H1 (cell line): ENCODE measurements around the gene CYTL1. TPM values are rescaled to one million over a fixed set of nuclear protein-coding genes. Genes with fewer than 3 reads are reported as not detected.

Source experiments
- CTCF ChIA-PET: fragments of 300-600 bp; sonication (Branson Sonifier 250); formaldehyde crosslinking; loops from one replicate; lab custom pipeline; 2021; ENCODE audit not compliant: partially characterized antibody; lab: Charles Lee
- POLR2A ChIA-PET: fragments of 300-600 bp; sonication (Branson Sonifier 250); formaldehyde crosslinking; loops from one replicate; lab custom pipeline; 2021; ENCODE audit warnings: inconsistent platforms; ENCODE audit not compliant: partially characterized antibody; lab: Charles Lee
- DNase-seq, 2 experiments: peaks; one replicate each; pipeline versions ENCODE4 v3.0.0 to v3.0.0-alpha.2; 2010 to 2022; ENCODE audit warnings: low spot score in 2 of 2, low read depth in 1 of 2, mixed read lengths in 1 of 2
- FAIRE-seq: peaks from 2 replicates; lab custom pipeline; 2011; peaks lifted over from hg19 to GRCh38; lab: Jason Lieb, UNC
- H2AFZ ChIP-seq: 2 replicates; pipeline ENCODE4 v1.8.1; 2012; ENCODE audit warnings: low read length, inconsistent platforms
- H2AK5ac ChIP-seq: 2 replicates; pipeline ENCODE4 v1.6.1; 2013; ENCODE audit warnings: low read depth, low read length
- H2BK120ac ChIP-seq: replicated peaks from 2 replicates; pipeline ENCODE3; 2013; ENCODE audit warnings: low read depth, low read length, inconsistent platforms
- H2BK12ac ChIP-seq: 2 replicates; pipeline ENCODE4 v1.6.1; 2013; ENCODE audit warnings: low read depth, low read length
- H2BK15ac ChIP-seq: 2 replicates; pipeline ENCODE4 v1.6.1; 2013; ENCODE audit warnings: low read length
- H2BK20ac ChIP-seq: 2 replicates; pipeline ENCODE4 v1.6.1; 2013; ENCODE audit warnings: low read length
- H2BK5ac ChIP-seq: 2 replicates; pipeline ENCODE4 v1.6.1; 2013; ENCODE audit warnings: low read depth, low read length
- H3K14ac ChIP-seq: 2 replicates; pipeline ENCODE4 v1.6.1; 2013; ENCODE audit warnings: inconsistent platforms; ENCODE audit not compliant: insufficient read length
- H3K18ac ChIP-seq: 2 replicates; pipeline ENCODE4 v1.6.1; 2013; ENCODE audit warnings: low read length; ENCODE audit errors: extremely low read depth
- H3K23ac ChIP-seq: 2 replicates; pipeline ENCODE4 v1.6.1; 2013; ENCODE audit warnings: inconsistent platforms; ENCODE audit not compliant: insufficient read length
- H3K23me2 ChIP-seq: 2 replicates; pipeline ENCODE4 v1.6.1; 2013; ENCODE audit warnings: low read depth, low read length
- H3K27ac ChIP-seq: 2 replicates; pipeline ENCODE4 v1.6.1; 2011; ENCODE audit warnings: low read depth, low read length, inconsistent platforms
- H3K27me3 ChIP-seq, 4 experiments: replicated peaks in 1 of 4; 1 replicate in 1 of 4; 2 replicates in 3 of 4; pipeline versions ENCODE4 v1.6.1 to v1.8.1; 2011 to 2013; ENCODE audit warnings: low read length in 3 of 4, mild to moderate bottlenecking in 3 of 4, inconsistent platforms in 2 of 4, mixed read lengths in 2 of 4, moderate library complexity in 1 of 4; ENCODE audit not compliant: control insufficient read depth in 3 of 4, insufficient read depth in 3 of 4; ENCODE audit errors: extremely low read depth in 1 of 4
- H3K36me3 ChIP-seq, 4 experiments: 2 replicates each; pipeline versions ENCODE4 v1.6.1 to v1.8.1; 2011 to 2013; ENCODE audit warnings: mild to moderate bottlenecking in 4 of 4, low read length in 3 of 4, moderate library complexity in 2 of 4, control low read depth in 1 of 4, inconsistent platforms in 1 of 4; ENCODE audit not compliant: insufficient read depth in 4 of 4, control insufficient read depth in 2 of 4
- H3K4ac ChIP-seq: replicated peaks from 2 replicates; pipeline ENCODE3; 2013; ENCODE audit warnings: low read length, low read depth, mixed read lengths, inconsistent platforms; ENCODE audit not compliant: insufficient read length
- H3K4me1 ChIP-seq, 4 experiments: replicated peaks in 1 of 4; 1 replicate in 1 of 4; 2 replicates in 3 of 4; pipeline versions ENCODE4 v1.6.1 to v1.8.1; 2011 to 2013; ENCODE audit warnings: low read length in 3 of 4, inconsistent platforms in 2 of 4, mixed read lengths in 1 of 4; ENCODE audit not compliant: insufficient read depth in 4 of 4, control insufficient read depth in 3 of 4
- H3K4me2 ChIP-seq, 2 experiments: 2 replicates each; pipeline versions ENCODE4 v1.6.1 to v1.8.1; 2011 to 2013; ENCODE audit warnings: low read depth in 2 of 2, low read length in 2 of 2, control low read depth in 1 of 2, inconsistent platforms in 1 of 2, mild to moderate bottlenecking in 1 of 2; ENCODE audit not compliant: insufficient read depth in 1 of 2
- H3K4me3 ChIP-seq, 4 experiments: fragments of 200-600, 300-600 bp in 1 of 4; sonication (generic), shearing (Covaris generic), sonication (Bioruptor Twin) in 1 of 4; 2 replicates each; pipeline versions ENCODE4 v1.5.1 to v1.8.1; 2011 to 2016; ENCODE audit warnings: low read length in 4 of 4, low read depth in 3 of 4, control low read depth in 2 of 4, inconsistent platforms in 2 of 4, mild to moderate bottlenecking in 2 of 4, mixed read lengths in 1 of 4, moderate library complexity in 1 of 4; ENCODE audit not compliant: insufficient read depth in 2 of 4; ENCODE audit errors: extremely low read depth in 1 of 4
- H3K56ac ChIP-seq: replicated peaks from 2 replicates; pipeline ENCODE3; 2013; ENCODE audit warnings: low read depth, mild to moderate bottlenecking, mixed read lengths, low read length, inconsistent platforms; ENCODE audit not compliant: insufficient read length
- H3K79me1 ChIP-seq: 2 replicates; pipeline ENCODE4 v1.6.1; 2013; ENCODE audit warnings: low read depth, low read length, control low read depth
- H3K79me2 ChIP-seq, 2 experiments: 2 replicates each; pipeline versions ENCODE4 v1.6.1 to v1.8.1; 2012 to 2013; ENCODE audit warnings: low read length in 2 of 2, mild to moderate bottlenecking in 2 of 2, inconsistent platforms in 1 of 2; ENCODE audit not compliant: insufficient read depth in 2 of 2, control insufficient read depth in 1 of 2
- H3K9ac ChIP-seq, 4 experiments: replicated peaks in 1 of 4; 1 replicate in 1 of 4; 2 replicates in 3 of 4; pipeline versions ENCODE4 v1.6.1 to v1.8.1; 2011 to 2013; ENCODE audit warnings: low read depth in 3 of 4, low read length in 3 of 4, control low read depth in 2 of 4, mild to moderate bottlenecking in 2 of 4, moderate library complexity in 2 of 4, inconsistent platforms in 1 of 4; ENCODE audit errors: extremely low read depth in 1 of 4
- H3K9me3 ChIP-seq, 2 experiments: 2 replicates each; pipeline versions ENCODE4 v1.6.1 to v1.8.1; 2012 to 2013; ENCODE audit warnings: mild to moderate bottlenecking in 2 of 2, moderate library complexity in 2 of 2, control low read depth in 1 of 2, inconsistent platforms in 1 of 2, low read depth in 1 of 2, low read length in 1 of 2, mixed read lengths in 1 of 2; ENCODE audit not compliant: insufficient read depth in 2 of 2
- H4K20me1 ChIP-seq, 2 experiments: replicated peaks in 1 of 2; 2 replicates each; pipeline versions ENCODE3 to v1.8.1; 2011 to 2013; ENCODE audit warnings: inconsistent platforms in 2 of 2, low read length in 2 of 2, mild to moderate bottlenecking in 1 of 2; ENCODE audit not compliant: insufficient read depth in 2 of 2, control insufficient read depth in 1 of 2
- H4K5ac ChIP-seq: 2 replicates; pipeline ENCODE4 v1.6.1; 2013; ENCODE audit warnings: low read length, low read depth, mixed read lengths, inconsistent platforms; ENCODE audit not compliant: insufficient read length
- H4K8ac ChIP-seq: 2 replicates; pipeline ENCODE4 v1.8.0; 2013; ENCODE audit warnings: mild to moderate bottlenecking, moderate library complexity, low read length, inconsistent platforms; ENCODE audit not compliant: insufficient read depth; ENCODE audit errors: extremely low read depth
- H4K91ac ChIP-seq: replicated peaks from 2 replicates; pipeline ENCODE3; 2013; ENCODE audit warnings: low read length, mixed read lengths, inconsistent platforms; ENCODE audit not compliant: insufficient read length
- BRCA1 ChIP-seq: IDR thresholded peaks from 2 replicates; pipeline ENCODE4 v1.6.1; 2012; ENCODE audit warnings: low read depth, low read length, improper control_type of control experiment
- RAD21 ChIP-seq, 2 experiments: IDR thresholded peaks in 1 of 2; conservative IDR thresholded peaks in 1 of 2; 2 replicates each; pipeline ENCODE4 v1.6.1; 2011; ENCODE audit warnings: low read depth in 2 of 2, low read length in 2 of 2, improper control_type of control experiment in 1 of 2, inconsistent platforms in 1 of 2, mild to moderate bottlenecking in 1 of 2, moderate library complexity in 1 of 2
- SP2 ChIP-seq: IDR thresholded peaks from 2 replicates; pipeline ENCODE4 v1.6.1; 2012; ENCODE audit warnings: mild to moderate bottlenecking, low read length, inconsistent platforms
- SP4 ChIP-seq: IDR thresholded peaks from 2 replicates; pipeline ENCODE4 v1.6.1; 2012; ENCODE audit warnings: low read length, inconsistent platforms
- WGBS, 2 experiments: shearing (Covaris generic) in 1 of 2; methylation state at CpG; one replicate each; pipeline versions ENCODE4 v1.1.6 to v1.1.7; 2013 to 2015; ENCODE audit warnings: low lambda C conversion rate in 2 of 2, mixed read lengths in 2 of 2, inconsistent platforms in 1 of 2, low coverage in 1 of 2, missing lambda C conversion rate in 1 of 2; ENCODE audit not compliant: insufficient replicate concordance in 2 of 2, insufficient coverage in 1 of 2, insufficient read length in 1 of 2; ENCODE audit errors: extremely low coverage in 1 of 2, missing lambda C conversion rate in 1 of 2; 5-methylcytosine and 5-hydroxymethylcytosine counted together
- polyA plus RNA-seq, 7 experiments: library from polyadenylated mRNA; depleted of rRNA in 3 of 7; stranded (reverse) in 5 of 7; unstranded in 2 of 7; fragments of >200 nt in 5 of 7; fragments of 200-250 nt in 2 of 7; gene quantifications; 1 replicate in 5 of 7; 2 replicates in 1 of 7; 4 replicates in 1 of 7; pipeline versions ENCODE4 v1.2.1 to v1.2.3, GENCODE V29; 2011 to 2013; ENCODE audit warnings: missing spikeins in 2 of 7, mixed read lengths in 2 of 7
- total RNA-seq: library from RNA; stranded (reverse); fragmentation: NEBNext Ultra II Directional; extraction: Animal tissue kit (Norgen Biotek cat#: 25700); gene quantifications from 2 replicates; pipeline ENCODE4 v1.2.1, GENCODE V29; 2021

Gene CYTL1
- total and polyA plus RNA-seq, 2 of the 8 experiments (the other 6 are each of a cell fraction or from before 2014, with no cell fraction given), result 8.6 to 9.8 TPM

- Histone ChIP-seq H3K4me1 (peaks cover 0 to 7% (median 5%) of the 10 kb centered on the region in 4 experiments; a peak in 5 of 7 replicates), H3K36me3 (no peaks in the 10 kb centered on the region), H3K14ac (no peak overlapping the region), H3K4me3 (no peak overlapping the region), H3K4me2 (no peak overlapping the region), H3K18ac (no peak overlapping the region), H2BK20ac (no peak overlapping the region), H3K9ac (no peak overlapping the region), H4K91ac (no peak overlapping the region), H3K27me3 (peaks cover 15 to 35% (median 24%) of the 10 kb centered on the region in 4 experiments), H3K79me1 (no peaks in the 10 kb centered on the region), H3K9me3 (no peaks in the 10 kb centered on the region), H4K5ac (no peak overlapping the region), H4K8ac (no peak overlapping the region), H2AFZ (no peak overlapping the region), H3K23ac (no peak overlapping the region), H3K27ac (no peak overlapping the region), H2BK12ac (no peak overlapping the region), H2BK5ac (no peak overlapping the region), H3K79me2 (no peaks in the 10 kb centered on the region), H3K23me2 (peaks cover 13% of the 10 kb centered on the region; the same call in 1 of the 2 replicates), H2BK15ac (no peak overlapping the region), H3K4ac (no peak overlapping the region), H4K20me1 (peaks cover 3 to 4% of the 10 kb centered on the region in 2 experiments), H2BK120ac (no peak overlapping the region), H2AK5ac (no peak overlapping the region), H3K56ac (no peak overlapping the region)
- 70% methylated on average over 5 of the region's 5 CpGs; no CpG with 5 or more reads in 1 of the 2 experiments for WGBS, 2 experiments
- TF ChIP-seq BRCA1 (no peak), RAD21 (IDR thresholded peaks at IDR 0.05 in 1 of 2, conservative IDR thresholded peaks at IDR 0.05 in 1 of 2; ENCODE audit: low read depth in 2 of 2, low read length in 2 of 2) (no peak), SP2 (no peak), SP4 (no peak)
- POLR2A ChIA-PET, result no interaction called here
- CTCF ChIA-PET, result interaction anchor here (1.1 to 1.8 kb wide), 2 partner anchors 71 to 331 kb away, joined by 3 to 7 read pairs; no protein-coding TSS in a partner anchor
- no peak for FAIRE-seq
- DNase-seq, result no peak
Measured at GRCh38 chr4:5055411-5055810, 36.2 kb upstream of the CYTL1 start.
